ENCODE results near the gene TP53I11. TPM values are rescaled to one million over a fixed set of nuclear protein-coding genes. Genes with fewer than 3 reads are reported as not detected.

TP53I11 gene
- 10 to 100 TPM in 3 of 4 donors, 1 to 10 TPM in 1; 5.4 to 17.2 (median 12.8) TPM for total RNA-seq

- H3K27me3 ChIP-seq: no peaks in the 10 kb centered on the region
- H3K4me3 ChIP-seq: peak within 1 kb of the TSS; percentile 55 to 85 (median 76)
- peaks cover 8 to 17% of the 10 kb centered on the region in 2 donors for H3K4me1 ChIP-seq
- in situ Hi-C loops (cut with MboI; ENCODE audit: low sequenced_read_pairs in 4 of 4): no loop called here
- H3K9me3 ChIP-seq: no peaks in the 10 kb centered on the region
- H3K27ac ChIP-seq: peak within 1 kb of the TSS; percentile 72 to 82 (median 78)
- H3K36me3 ChIP-seq: no peaks in the 10 kb centered on the region
- intact Hi-C loops (cut with DNase I; ENCODE audit: low total_unique reads): loop anchor here (2.0 to 5.0 kb wide), 3 partner anchors 70 to 151 kb away; no protein-coding TSS in a partner anchor
- peak; percentile 54 to 66 for ATAC-seq
- TF ChIP-seq CTCF (IDR thresholded peaks at IDR 0.05 in 4 of 5, conservative IDR thresholded peaks at IDR 0.05 in 1 of 5): peak; percentile 26 to 74 (median 68)
- peak; percentile 63 to 81 for TF ChIP-seq POLR2A (IDR thresholded peaks at IDR 0.05)
- DNase-seq: peak; percentile 37 to 67
These were observed at the start of gene TP53I11 for GRCh38 chr11:44950625-44951476. Gene TP53I11, minus strand, starts transcription at chr11:44950883. Its CDS starts 12,548 bp downstream, at chr11:44938335.

GRCh38 chr11:44999068-44999467, 48.4 kb upstream of the TP53I11 start:
- H3K36me3 ChIP-seq: no peaks in the 10 kb centered on the region
- H3K9me3 ChIP-seq: no peaks in the 10 kb centered on the region
- TF ChIP-seq POLR2A (IDR thresholded peaks at IDR 0.05) (no peak), CTCF (IDR thresholded peaks at IDR 0.05 in 4 of 5, conservative IDR thresholded peaks at IDR 0.05 in 1 of 5) (no peak)
- no peak overlapping the region for H3K4me3 ChIP-seq
- ATAC-seq (no peak), DNase-seq (no peak)
- intact Hi-C loops (cut with DNase I; ENCODE audit: low total_unique reads) (no loop called here), in situ Hi-C loops (cut with MboI; ENCODE audit: low sequenced_read_pairs in 4 of 4) (no loop called here)
- peaks cover 0 to 10% of the 10 kb centered on the region in 2 donors for H3K4me1 ChIP-seq
- no peaks in the 10 kb centered on the region for H3K27me3 ChIP-seq
- no peak overlapping the region for H3K27ac ChIP-seq

GRCh38 chr11:44998051-44998450, 47.4 kb upstream of the TP53I11 start:
- no peak overlapping the region for H3K4me3 ChIP-seq
- intact Hi-C loops (cut with DNase I; ENCODE audit: low total_unique reads) (no loop called here), in situ Hi-C loops (cut with MboI; ENCODE audit: low sequenced_read_pairs in 4 of 4) (no loop called here)
- H3K27me3 ChIP-seq: no peaks in the 10 kb centered on the region
- DNase-seq (no peak), ATAC-seq (no peak)
- no peaks in the 10 kb centered on the region for H3K9me3 ChIP-seq
- peaks cover 0 to 10% of the 10 kb centered on the region in 2 donors for H3K4me1 ChIP-seq
- H3K27ac ChIP-seq: peak overlapping the region in 1 of 4 donors; percentile 24
- TF ChIP-seq CTCF (IDR thresholded peaks at IDR 0.05 in 4 of 5, conservative IDR thresholded peaks at IDR 0.05 in 1 of 5) (no peak), POLR2A (IDR thresholded peaks at IDR 0.05) (no peak)
- H3K36me3 ChIP-seq: no peaks in the 10 kb centered on the region

GRCh38 chr11:44997566-44997965, 46.9 kb upstream of the TP53I11 start:
- TF ChIP-seq CTCF (IDR thresholded peaks at IDR 0.05 in 4 of 5, conservative IDR thresholded peaks at IDR 0.05 in 1 of 5) (no peak), POLR2A (IDR thresholded peaks at IDR 0.05) (no peak)
- Histone ChIP-seq H3K27ac (peak overlapping the region in 1 of 4 donors; percentile 24), H3K9me3 (no peaks in the 10 kb centered on the region), H3K4me3 (no peak overlapping the region), H3K27me3 (no peaks in the 10 kb centered on the region), H3K4me1 (peaks cover 4 to 11% of the 10 kb centered on the region in 2 donors), H3K36me3 (no peaks in the 10 kb centered on the region)
- peak in 1 of 2 donors; percentile 74 for ATAC-seq
- in situ Hi-C loops (cut with MboI; ENCODE audit: low sequenced_read_pairs in 4 of 4): no loop called here
- DNase-seq: no peak
- intact Hi-C loops (cut with DNase I; ENCODE audit: low total_unique reads): no loop called here

All from gastrocnemius medialis (tissue), 4 donors.